Astrocyte of the cerebellum (primary cell): ENCODE data around the gene ERCC5.

Experiments used
- DNase-seq: peaks from one replicate; pipeline ENCODE4 v3.0.0-alpha.2; 2011; ENCODE audit warnings: low read depth
- H3K4me3 ChIP-seq: 2 replicates; pipeline ENCODE4 v1.5.1; 2011; ENCODE audit warnings: mild to moderate bottlenecking, low read depth, low read length, moderate library complexity
- CTCF ChIP-seq: IDR thresholded peaks from 2 replicates; pipeline ENCODE4 v1.5.1; 2012; ENCODE audit warnings: low read length, low read depth, moderate library complexity, mild to moderate bottlenecking; ENCODE audit errors: missing control alignments
- in situ Hi-C: cut with HindIII; loops from 2 replicates; pipeline ENCODE4 v1.10.0; 2017; ENCODE audit warnings: low sequenced_read_pairs

The ERCC5 gene

GRCh38 chr13:102807699-102808098 lies 38.1 kb upstream of the ERCC5 start:
- in situ Hi-C loops = no loop called here
- no peak overlapping the region for H3K4me3 ChIP-seq
- TF ChIP-seq CTCF = no peak
- DNase-seq = no peak

- no peak overlapping the region for H3K4me3 ChIP-seq
- in situ Hi-C loops = no loop called here
- no peak for TF ChIP-seq CTCF
- no peak for DNase-seq
Observed at GRCh38 chr13:102812611-102813287, 33.1 kb upstream of the ERCC5 start.

DNA sequence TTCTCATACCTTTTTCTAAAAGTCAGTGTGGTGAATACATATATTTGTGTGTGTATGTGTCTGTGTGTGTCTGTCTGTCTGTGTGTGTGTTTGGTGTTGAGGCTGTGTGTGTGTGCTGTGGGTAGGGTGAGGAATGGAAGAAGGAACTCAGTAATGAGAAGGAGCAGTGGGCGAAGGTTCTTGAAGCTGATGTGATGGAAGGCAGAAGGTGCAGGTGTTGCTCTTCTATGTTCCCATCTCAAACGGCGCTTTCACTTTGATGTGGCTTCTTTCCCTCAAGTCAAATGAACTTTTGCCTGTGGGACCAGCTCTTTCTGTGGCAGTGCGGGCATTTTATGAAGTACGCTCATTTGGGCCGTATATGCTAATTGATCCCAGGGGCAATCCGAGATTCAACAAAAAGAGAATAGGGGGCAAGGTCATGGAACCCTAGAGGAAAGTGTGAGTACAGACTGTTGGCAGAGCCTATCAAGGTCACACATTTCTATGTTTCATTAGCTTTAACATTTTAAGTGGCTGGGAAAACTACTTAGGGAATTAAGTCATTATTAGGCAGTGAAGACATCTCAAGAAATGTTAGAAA lies 31.7 kb upstream of the ERCC5 start:
- in situ Hi-C loops = no loop called here
- DNase-seq = no peak
- no peak overlapping the region for H3K4me3 ChIP-seq
- no peak for TF ChIP-seq CTCF

- no peak for DNase-seq
- H3K4me3 ChIP-seq = no peak overlapping the region
- in situ Hi-C loops = no loop called here
Observed at GRCh38 chr13:102814793-102815192, 31.0 kb upstream of the ERCC5 start.

DNA sequence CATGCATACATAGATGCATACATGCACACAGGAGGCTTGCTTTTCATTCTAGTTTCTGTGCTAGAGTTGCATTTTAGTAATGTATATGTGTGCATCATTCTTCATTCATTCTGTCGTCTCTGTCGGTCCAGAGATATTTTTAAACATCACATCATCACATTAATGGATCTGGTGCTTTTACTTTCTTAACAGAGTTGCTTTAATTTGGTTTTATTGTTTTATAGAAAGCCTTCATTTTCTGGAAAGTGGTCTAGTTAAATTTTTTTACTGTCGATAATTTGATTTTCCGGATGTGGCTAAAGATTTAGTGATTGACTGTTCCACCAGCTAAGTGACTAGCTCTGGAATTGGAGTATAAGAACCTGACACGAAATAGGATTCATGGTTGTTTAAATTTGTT lies 30.0 kb upstream of the ERCC5 start:
- DNase-seq = no peak
- in situ Hi-C loops = no loop called here
- TF ChIP-seq CTCF = no peak
- H3K4me3 ChIP-seq = no peak overlapping the region

More at GRCh38 chr13:102814793-102815192, 31.0 kb upstream of the ERCC5 start:
- no peak for TF ChIP-seq CTCF

GRCh38 chr13:102816708-102817107 lies 29.1 kb upstream of the ERCC5 start:
- no peak overlapping the region for H3K4me3 ChIP-seq
- no peak for TF ChIP-seq CTCF
- DNase-seq = no peak
- in situ Hi-C loops = no loop called here
